ENCODE measurements around the gene GEMIN8.

The GEMIN8 gene, protein sequence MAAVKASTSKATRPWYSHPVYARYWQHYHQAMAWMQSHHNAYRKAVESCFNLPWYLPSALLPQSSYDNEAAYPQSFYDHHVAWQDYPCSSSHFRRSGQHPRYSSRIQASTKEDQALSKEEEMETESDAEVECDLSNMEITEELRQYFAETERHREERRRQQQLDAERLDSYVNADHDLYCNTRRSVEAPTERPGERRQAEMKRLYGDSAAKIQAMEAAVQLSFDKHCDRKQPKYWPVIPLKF

DNA sequence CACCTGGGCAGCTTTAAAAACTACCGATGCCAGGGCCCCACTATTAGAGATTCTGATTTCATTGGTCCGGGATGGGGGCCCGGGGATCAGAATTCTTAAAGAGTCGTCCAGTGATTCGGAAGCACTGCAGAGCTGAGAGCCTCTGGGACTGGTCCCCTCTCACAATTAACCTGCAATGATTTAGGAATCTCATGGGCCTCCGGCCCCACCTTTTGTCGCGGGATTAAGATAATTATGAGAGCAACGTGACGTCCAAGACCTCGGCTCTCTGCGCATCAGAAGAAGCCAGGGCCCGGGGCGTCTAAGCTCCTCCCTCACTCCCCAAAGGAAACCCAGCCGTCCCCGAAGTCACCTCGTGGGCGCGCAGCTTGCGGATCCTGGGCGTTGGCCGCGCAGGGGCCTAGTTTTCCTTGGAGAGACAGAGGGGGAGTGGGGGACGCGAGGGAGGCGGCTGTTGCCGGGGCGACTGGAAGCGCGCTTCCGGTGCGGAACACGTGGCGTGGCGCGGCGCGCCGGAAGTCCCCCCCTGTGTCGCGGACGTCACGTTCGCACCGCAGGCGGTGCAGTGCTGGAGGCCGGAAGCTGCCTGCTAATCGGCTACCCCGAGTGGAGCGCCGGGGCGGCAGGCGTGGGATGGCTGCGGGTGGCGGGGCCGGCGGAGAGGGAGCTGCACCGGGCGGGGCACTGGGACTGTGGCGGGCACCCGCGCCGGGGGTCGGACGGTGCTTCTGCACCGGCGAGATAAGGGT, at the start of gene GEMIN8:
GEMIN8 (minus strand) TSS at position 468 of the 749 bp plus-strand sequence. CDS start 8,414 bp downstream, outside the sequence.
- H3K4me3 ChIP-seq (ENCODE audit: low read depth, low read length), result peak within 1 kb of the TSS; percentile 70
- TF ChIP-seq, protein P1, sequence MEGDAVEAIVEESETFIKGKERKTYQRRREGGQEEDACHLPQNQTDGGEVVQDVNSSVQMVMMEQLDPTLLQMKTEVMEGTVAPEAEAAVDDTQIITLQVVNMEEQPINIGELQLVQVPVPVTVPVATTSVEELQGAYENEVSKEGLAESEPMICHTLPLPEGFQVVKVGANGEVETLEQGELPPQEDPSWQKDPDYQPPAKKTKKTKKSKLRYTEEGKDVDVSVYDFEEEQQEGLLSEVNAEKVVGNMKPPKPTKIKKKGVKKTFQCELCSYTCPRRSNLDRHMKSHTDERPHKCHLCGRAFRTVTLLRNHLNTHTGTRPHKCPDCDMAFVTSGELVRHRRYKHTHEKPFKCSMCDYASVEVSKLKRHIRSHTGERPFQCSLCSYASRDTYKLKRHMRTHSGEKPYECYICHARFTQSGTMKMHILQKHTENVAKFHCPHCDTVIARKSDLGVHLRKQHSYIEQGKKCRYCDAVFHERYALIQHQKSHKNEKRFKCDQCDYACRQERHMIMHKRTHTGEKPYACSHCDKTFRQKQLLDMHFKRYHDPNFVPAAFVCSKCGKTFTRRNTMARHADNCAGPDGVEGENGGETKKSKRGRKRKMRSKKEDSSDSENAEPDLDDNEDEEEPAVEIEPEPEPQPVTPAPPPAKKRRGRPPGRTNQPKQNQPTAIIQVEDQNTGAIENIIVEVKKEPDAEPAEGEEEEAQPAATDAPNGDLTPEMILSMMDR (IDR thresholded peaks at IDR 0.05; ENCODE audit: low read depth, low read length), result no peak

DNA sequence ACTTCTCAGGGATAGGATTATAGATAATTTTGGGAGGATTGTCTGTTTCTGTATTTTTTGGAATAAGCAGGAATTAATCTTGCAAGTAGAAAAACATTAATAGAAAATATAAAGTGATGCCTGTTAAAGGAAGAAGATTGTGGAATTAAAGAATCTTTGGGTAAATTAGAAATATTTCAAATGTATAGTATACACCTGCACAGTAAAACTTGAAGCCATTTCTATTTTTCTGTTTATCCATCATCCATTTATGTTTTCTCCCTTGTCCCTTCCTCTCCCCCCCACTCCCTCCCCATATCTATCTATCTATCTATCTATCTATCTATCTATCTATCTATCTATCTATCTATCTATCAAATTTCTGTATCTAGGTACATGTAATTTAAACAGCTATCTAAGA, 46.9 kb upstream of the GEMIN8 start:
- TF ChIP-seq, protein P1 (IDR thresholded peaks at IDR 0.05; ENCODE audit: low read depth, low read length), result no peak
- no peak overlapping the region for H3K4me3 ChIP-seq (ENCODE audit: low read depth, low read length)

DNA sequence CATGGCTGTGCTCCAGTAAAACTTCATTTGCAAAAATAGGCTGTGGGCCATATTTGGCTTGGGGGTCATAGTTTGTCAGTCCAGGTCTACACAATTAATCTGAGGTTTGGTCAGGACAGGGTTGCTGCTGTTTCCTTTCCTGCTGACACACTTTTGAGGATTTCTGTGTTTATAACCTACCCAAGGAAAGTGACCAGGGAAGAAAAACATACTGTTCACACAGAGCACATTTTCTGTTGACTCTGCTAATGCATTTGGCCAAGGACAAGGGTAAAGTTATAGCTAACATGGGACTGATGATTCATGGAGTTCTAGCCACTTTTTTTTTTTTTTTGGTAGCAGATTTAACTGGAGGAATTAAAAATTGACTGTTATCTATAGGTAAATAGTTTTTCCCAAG, 43.9 kb upstream of the GEMIN8 start:
- TF ChIP-seq, protein P1 (IDR thresholded peaks at IDR 0.05; ENCODE audit: low read depth, low read length), result no peak
- no peak overlapping the region for H3K4me3 ChIP-seq (ENCODE audit: low read depth, low read length)

DNA sequence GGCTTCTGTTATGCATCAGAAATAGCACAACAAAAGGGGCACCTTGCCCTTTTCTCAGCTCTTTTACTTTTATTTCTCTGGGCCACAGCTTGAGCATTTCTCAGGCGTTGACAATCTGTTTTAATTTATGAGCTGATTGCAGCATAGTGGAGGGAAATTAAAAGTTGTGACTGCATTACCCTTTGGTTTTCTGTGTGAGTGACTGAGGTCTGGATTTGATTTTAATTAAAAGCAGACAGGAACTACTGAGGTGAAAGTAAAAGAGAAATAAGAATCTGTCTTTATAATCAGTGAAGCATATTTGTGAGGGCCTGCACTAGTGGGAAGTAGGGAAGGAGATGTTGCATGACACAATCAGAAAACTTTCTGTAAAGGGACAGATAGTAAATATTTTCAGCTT, 43.4 kb upstream of the GEMIN8 start:
- no peak overlapping the region for H3K4me3 ChIP-seq (ENCODE audit: low read depth, low read length)
- TF ChIP-seq, protein P1 (IDR thresholded peaks at IDR 0.05; ENCODE audit: low read depth, low read length), result no peak

DNA sequence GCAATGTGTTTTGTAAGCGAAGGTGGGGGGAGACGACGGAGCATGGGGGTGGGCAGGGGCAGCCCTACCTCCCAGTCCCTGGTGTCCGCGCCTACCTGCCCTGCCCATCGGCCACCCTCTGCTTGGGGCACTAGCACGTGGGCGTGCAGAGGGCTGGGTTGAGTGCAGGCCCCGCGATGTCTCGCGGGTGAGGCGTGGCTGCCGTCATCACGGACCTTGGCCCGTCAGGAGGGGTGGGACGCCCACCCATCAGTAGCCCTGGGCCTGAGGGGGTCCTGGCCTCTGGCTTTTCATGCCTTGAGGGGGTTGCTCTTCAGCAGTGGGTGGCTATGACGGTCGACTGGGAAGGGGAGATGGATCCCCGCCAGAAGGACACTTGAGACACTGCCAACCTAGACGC, 36.1 kb upstream of the GEMIN8 start:
- TF ChIP-seq, protein P1 (IDR thresholded peaks at IDR 0.05; ENCODE audit: low read depth, low read length), result no peak

DNA sequence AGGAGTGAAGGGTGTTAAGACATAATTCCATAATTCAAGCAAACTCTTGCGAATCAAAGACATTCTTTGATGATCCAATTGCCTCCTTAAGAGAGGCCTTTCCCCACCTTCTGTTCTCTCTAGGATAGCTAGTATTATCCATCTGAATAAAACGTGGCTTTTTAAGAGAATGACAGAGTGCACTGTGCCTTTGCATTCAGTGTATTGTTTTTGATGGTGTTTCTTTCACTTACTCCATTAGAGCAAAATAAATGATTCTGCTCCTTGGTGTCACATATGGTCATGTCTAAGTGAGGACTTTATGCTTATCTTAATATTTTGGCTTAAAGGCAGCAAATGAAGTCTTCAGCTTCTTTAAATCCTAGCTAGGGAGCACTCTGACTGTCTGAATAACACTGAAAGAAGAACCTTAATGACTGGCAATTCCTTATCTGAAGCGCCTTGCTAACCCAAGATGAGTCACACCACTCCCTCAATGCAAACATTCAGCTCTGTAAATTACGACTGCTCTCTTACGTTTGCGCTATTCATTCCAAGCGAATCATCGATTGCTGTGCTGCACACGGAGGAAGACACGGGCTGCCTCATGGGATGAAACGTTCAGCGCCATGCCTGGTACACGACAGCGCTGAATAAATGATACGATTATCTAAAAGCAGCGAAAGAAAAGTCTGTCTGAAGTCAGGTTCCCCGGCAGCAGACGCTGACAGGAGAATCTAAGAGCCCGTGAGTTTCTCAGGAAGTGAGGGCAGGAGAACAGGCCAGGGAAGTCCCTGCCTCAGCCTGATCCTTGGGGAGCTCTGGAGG, 35.1 kb upstream of the GEMIN8 start:
- no peak overlapping the region for H3K4me3 ChIP-seq (ENCODE audit: low read depth, low read length)

More for the DNA sequence above, 36.1 kb upstream of the GEMIN8 start:
- no peak overlapping the region for H3K4me3 ChIP-seq (ENCODE audit: low read depth, low read length)

More for the DNA sequence above, 35.1 kb upstream of the GEMIN8 start:
- TF ChIP-seq, protein P1 (IDR thresholded peaks at IDR 0.05; ENCODE audit: low read depth, low read length), result no peak
